ENCODE measurements around the gene PRKD1. TPM values are rescaled to one million over a fixed set of nuclear protein-coding genes. Genes with fewer than 3 reads are reported as not detected.

PRKD1 gene
- total RNA-seq, 2 donors from 2014 or later, result 12.0 to 12.6 TPM

- H3K36me3 Mint-ChIP-seq (ENCODE audit: low read depth), result peaks cover 29% of the 10 kb centered on the region
- peaks cover 37% of the 10 kb centered on the region for H3K9me3 Mint-ChIP-seq
- no peak overlapping the region for H3K4me3 Mint-ChIP-seq
- Histone ChIP-seq H3K27me3 (ENCODE audit: control insufficient read depth, insufficient read depth, low read length, poor library complexity, severe bottlenecking) (no peaks in the 10 kb centered on the region), H3K9ac (ENCODE audit: extremely low read depth, low read length, poor library complexity, severe bottlenecking) (no peak overlapping the region), H3K4me1 (ENCODE audit: control insufficient read depth, insufficient read depth, low read length) (no peaks in the 10 kb centered on the region), H3K4me3 (ENCODE audit: low read length) (no peak overlapping the region), H3K27ac (ENCODE audit: low read depth, low read length) (no peak overlapping the region), H3K9me3 (ENCODE audit: control insufficient read depth, low read length) (peaks cover 38% of the 10 kb centered on the region), H3K36me3 (ENCODE audit: control insufficient read depth, insufficient read depth, low read length) (no peaks in the 10 kb centered on the region)
- H3K4me1 Mint-ChIP-seq, result peaks cover 3% of the 10 kb centered on the region
- H3K27me3 Mint-ChIP-seq (ENCODE audit: insufficient read depth), result no peaks in the 10 kb centered on the region
- no peak overlapping the region for H3K27ac Mint-ChIP-seq
- DNase-seq, result no peak
- WGBS, 2 experiments (ENCODE audit: insufficient coverage in 1 of 2, insufficient read length in 1 of 2), result 83 to 86% methylated on average over 1 of the region's 1 CpG
- no peak for TF ChIP-seq CTCF (conservative IDR thresholded peaks at IDR 0.05)
These were observed 282.5 kb downstream of the PRKD1 start for GRCh38 chr14:29645117-29645516.

DNA sequence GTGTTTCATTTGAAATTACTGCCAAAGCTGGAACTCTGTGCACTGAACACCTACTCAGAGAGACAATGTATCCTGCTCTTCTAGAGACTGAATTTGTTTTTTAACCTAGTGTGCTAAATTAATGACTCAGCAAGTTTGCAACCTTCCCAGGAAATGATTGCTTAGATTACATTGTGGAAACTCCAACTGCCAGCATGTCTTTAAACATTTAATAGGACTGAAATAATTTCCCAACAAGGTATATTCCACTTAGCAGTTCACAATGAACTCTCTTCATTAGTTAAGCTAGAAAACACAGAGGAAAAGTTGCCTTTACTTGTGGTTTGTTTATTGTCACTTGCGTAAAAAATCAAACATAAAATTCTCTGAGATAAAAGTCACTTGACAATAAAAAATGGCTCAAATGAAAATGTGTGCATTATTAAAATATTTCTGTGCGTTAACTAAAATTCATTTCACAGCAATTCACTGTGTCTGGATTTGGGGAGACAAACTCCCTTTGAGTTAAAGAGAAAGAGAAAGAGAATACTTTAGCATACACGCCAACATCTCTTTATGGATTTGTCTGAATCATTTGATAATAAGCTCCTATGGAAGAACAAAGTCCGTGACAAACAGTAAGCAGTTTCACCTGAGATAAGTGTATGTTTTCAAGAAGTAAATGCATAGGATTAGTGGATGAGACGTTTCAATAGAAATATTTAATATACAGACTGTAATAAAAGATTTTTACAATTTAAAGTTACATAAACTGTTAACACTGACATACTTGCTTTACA is 284.0 kb downstream of the PRKD1 start:
- Histone ChIP-seq H3K36me3 (ENCODE audit: control insufficient read depth, insufficient read depth, low read length) (no peaks in the 10 kb centered on the region), H3K9me3 (ENCODE audit: control insufficient read depth, low read length) (peaks cover 23% of the 10 kb centered on the region), H3K4me1 (ENCODE audit: control insufficient read depth, insufficient read depth, low read length) (no peaks in the 10 kb centered on the region), H3K27ac (ENCODE audit: low read depth, low read length) (no peak overlapping the region), H3K9ac (ENCODE audit: extremely low read depth, low read length, poor library complexity, severe bottlenecking) (no peak overlapping the region), H3K4me3 (ENCODE audit: low read length) (no peak overlapping the region), H3K27me3 (ENCODE audit: control insufficient read depth, insufficient read depth, low read length, poor library complexity, severe bottlenecking) (no peaks in the 10 kb centered on the region)
- H3K4me1 Mint-ChIP-seq, result peaks cover 3% of the 10 kb centered on the region
- no peak for DNase-seq
- H3K27ac Mint-ChIP-seq, result no peak overlapping the region
- no peak overlapping the region for H3K4me3 Mint-ChIP-seq
- H3K9me3 Mint-ChIP-seq, result peaks cover 22% of the 10 kb centered on the region
- WGBS, 2 experiments (ENCODE audit: insufficient coverage in 1 of 2, insufficient read length in 1 of 2), result 98 to 100% methylated on average over 3 to 4 of the region's 5 CpGs
- no peak for TF ChIP-seq CTCF (conservative IDR thresholded peaks at IDR 0.05)
- H3K27me3 Mint-ChIP-seq (ENCODE audit: insufficient read depth), result no peaks in the 10 kb centered on the region
- H3K36me3 Mint-ChIP-seq (ENCODE audit: low read depth), result peaks cover 17% of the 10 kb centered on the region

DNA sequence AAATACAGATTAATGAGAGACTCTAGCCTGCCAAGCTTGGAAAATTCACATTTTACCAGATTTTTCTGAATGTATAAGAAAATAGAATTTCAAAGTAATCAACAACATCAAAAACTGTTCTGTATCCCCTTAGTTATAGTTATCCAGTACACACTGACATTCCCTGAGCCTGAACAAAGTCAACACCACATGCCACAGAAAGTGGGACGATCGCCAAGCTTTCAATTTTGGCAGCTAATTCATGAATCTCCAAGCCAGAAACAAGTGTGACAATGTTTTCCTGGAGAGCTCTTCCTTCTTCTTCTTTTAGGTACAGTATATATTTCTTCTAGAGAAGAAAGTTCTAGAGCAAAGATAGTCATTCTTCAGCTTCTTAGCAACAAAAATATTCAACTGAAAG is 290.2 kb downstream of the PRKD1 start:
- no peak overlapping the region for H3K4me3 Mint-ChIP-seq
- no peak overlapping the region for H3K4me3 ChIP-seq (ENCODE audit: low read length)
- no peaks in the 10 kb centered on the region for H3K36me3 ChIP-seq (ENCODE audit: control insufficient read depth, insufficient read depth, low read length)
- H3K4me1 ChIP-seq (ENCODE audit: control insufficient read depth, insufficient read depth, low read length), result no peaks in the 10 kb centered on the region
- H3K36me3 Mint-ChIP-seq (ENCODE audit: low read depth), result peaks cover 1% of the 10 kb centered on the region
- no peaks in the 10 kb centered on the region for H3K27me3 Mint-ChIP-seq (ENCODE audit: insufficient read depth)
- TF ChIP-seq CTCF (conservative IDR thresholded peaks at IDR 0.05), result no peak
- no peak overlapping the region for H3K9ac ChIP-seq (ENCODE audit: extremely low read depth, low read length, poor library complexity, severe bottlenecking)
- H3K27me3 ChIP-seq (ENCODE audit: control insufficient read depth, insufficient read depth, low read length, poor library complexity, severe bottlenecking), result no peaks in the 10 kb centered on the region
- no peaks in the 10 kb centered on the region for H3K4me1 Mint-ChIP-seq
- 90 to 93% methylated on average over 2 of the region's 2 CpGs for WGBS, 2 experiments (ENCODE audit: insufficient coverage in 1 of 2, insufficient read length in 1 of 2)
- H3K9me3 Mint-ChIP-seq, result no peaks in the 10 kb centered on the region
- no peak overlapping the region for H3K27ac Mint-ChIP-seq
- no peak overlapping the region for H3K27ac ChIP-seq (ENCODE audit: low read depth, low read length)
- DNase-seq, result no peak
- no peaks in the 10 kb centered on the region for H3K9me3 ChIP-seq (ENCODE audit: control insufficient read depth, low read length)
